ENCODE measurements around the gene ZNF619. TPM values are rescaled to one million over a fixed set of nuclear protein-coding genes. Genes with fewer than 3 reads are reported as not detected.

ZNF619 gene
- total RNA-seq, 1 experiment from 2014 or later: 8.3 TPM

DNA sequence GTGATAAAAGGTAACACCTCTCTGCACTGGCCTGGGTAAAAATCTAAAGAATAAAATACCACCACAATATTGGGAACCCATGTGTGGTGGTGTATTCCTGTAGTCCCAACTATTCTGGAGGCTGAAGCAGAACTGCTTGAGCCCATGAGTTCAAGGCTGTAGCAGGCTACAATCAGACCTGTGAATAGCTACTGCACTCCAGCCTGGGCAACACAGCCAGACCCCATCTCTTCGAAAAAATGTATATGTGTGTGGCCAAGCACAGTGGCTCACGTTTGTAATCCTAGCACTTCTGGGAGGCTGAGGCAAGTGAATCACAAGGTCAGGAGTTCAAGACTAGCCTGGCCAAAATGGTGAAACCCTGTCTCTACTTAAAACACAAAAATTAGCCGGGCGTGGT lies 21.6 kb upstream of the ZNF619 start:
- Mint-ChIP-seq H3K9me3 (ENCODE audit: unreplicated experiment) (no peaks in the 10 kb centered on the region), H3K27me3 (ENCODE audit: insufficient read depth, unreplicated experiment) (no peaks in the 10 kb centered on the region), H3K27ac (ENCODE audit: low read depth, unreplicated experiment) (no peak overlapping the region), H3K36me3 (ENCODE audit: insufficient read depth, unreplicated experiment) (peaks cover 43% of the 10 kb centered on the region), H3K4me3 (ENCODE audit: unreplicated experiment) (peak overlapping the region; percentile 94), H3K4me1 (ENCODE audit: insufficient read depth, unreplicated experiment) (peaks cover 13% of the 10 kb centered on the region)
- ChIA-PET CTCF (interaction anchor here (5.2 kb wide), 1 partner anchor 127 kb away, joined by 38 read pairs; no protein-coding TSS in a partner anchor), POLR2A (interaction anchor here (3.9 to 4.1 kb wide), 2 partner anchors 50 to 70 kb away, joined by 32 to 36 read pairs; partner anchors contain the start of genes ZNF620 and ZNF621)
- intact Hi-C loops (cut with micrococcal nuclease): no loop called here
- no peak for DNase-seq (ENCODE audit: unreplicated experiment)
- TF ChIP-seq CTCF (IDR thresholded peaks at IDR 0.05; ENCODE audit: unreplicated experiment): no peak
- BruUV-seq (replicated peaks): no TSS peak

- no peaks in the 10 kb centered on the region for H3K27me3 Mint-ChIP-seq (ENCODE audit: insufficient read depth, unreplicated experiment)
- no peaks in the 10 kb centered on the region for H3K9me3 Mint-ChIP-seq (ENCODE audit: unreplicated experiment)
- H3K4me3 Mint-ChIP-seq (ENCODE audit: unreplicated experiment): peak overlapping the region; percentile 94
- no peak for TF ChIP-seq CTCF (IDR thresholded peaks at IDR 0.05; ENCODE audit: unreplicated experiment)
- DNase-seq (ENCODE audit: unreplicated experiment): no peak
- BruUV-seq (replicated peaks): TSS peak; percentile 89
- peaks cover 53% of the 10 kb centered on the region for H3K36me3 Mint-ChIP-seq (ENCODE audit: insufficient read depth, unreplicated experiment)
- POLR2A ChIA-PET: interaction anchor here (0.6 to 3.6 kb wide), 27 partner anchors 10 to 1563 kb away, joined by 3 to 41 read pairs (median 4); partner anchors contain the start of genes RPSA, ZNF619, ZNF620 and ZNF621
- peak overlapping the region; percentile 99 for H3K27ac Mint-ChIP-seq (ENCODE audit: low read depth, unreplicated experiment)
- CTCF ChIA-PET: interaction anchor here (0.8 to 1.6 kb wide), 4 partner anchors 22 to 743 kb away, joined by 4 to 5 read pairs (median 4); partner anchors contain the start of gene CTNNB1
- H3K4me1 Mint-ChIP-seq (ENCODE audit: insufficient read depth, unreplicated experiment): peaks cover 13% of the 10 kb centered on the region
- intact Hi-C loops (cut with micrococcal nuclease): no loop called here
Measured at GRCh38 chr3:40456279-40456939, 20.5 kb upstream of the ZNF619 start.

DNA sequence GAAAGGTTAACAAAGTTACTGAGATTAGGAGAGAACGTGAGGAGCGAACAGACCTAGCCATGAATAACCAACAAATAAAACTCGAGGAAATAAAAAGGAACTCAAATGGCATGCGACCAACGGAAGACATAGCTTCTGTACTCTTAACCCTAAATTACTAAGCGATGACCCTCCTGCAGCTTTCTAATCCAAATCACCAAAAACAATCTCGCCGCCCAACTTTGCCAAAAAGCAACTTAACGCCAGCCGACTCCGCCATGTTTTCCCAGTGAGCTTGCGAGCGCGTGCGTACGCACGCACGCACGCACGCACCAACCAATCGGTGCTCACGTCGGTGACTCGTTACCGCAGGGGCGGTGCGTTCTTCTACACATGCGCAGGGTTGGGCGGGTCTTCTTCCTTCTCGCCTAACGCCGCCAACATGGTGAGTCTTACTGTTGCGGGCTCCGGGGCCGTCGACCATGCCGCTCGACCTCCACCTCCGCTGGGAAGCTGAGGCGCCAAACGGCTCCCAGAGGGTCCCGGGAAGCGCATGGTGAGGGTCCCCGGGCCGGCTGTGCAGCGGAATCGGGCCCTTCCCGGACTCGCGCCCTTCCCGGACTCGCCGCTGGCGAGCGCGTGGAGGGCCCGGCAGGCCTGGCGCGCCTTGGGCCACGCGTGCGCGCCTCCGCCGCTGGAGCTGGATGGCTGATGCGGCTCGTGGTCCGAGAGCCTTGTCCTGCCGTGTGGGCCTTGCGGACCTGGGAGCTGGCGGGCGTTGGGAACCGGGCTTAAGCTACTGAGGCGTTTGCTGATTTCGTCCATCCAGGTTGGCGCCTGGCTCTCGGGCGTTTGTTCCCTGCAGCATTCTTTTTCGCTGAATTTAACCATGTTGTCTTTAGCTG lies 19.7 kb upstream of the ZNF619 start, which contains the start of gene RPL14:
RPL14 (plus strand) TSS at position 400 of the 884 bp plus-strand sequence; CDS start at position 533, 133 bp downstream.
- H3K4me1 Mint-ChIP-seq (ENCODE audit: insufficient read depth, unreplicated experiment): peaks cover 10% of the 10 kb centered on the region
- CTCF ChIA-PET: interaction anchor here (0.6 to 1.6 kb wide), 8 partner anchors 21 to 742 kb away, joined by 3 to 5 read pairs (median 4); partner anchors contain the start of gene CTNNB1
- H3K27ac Mint-ChIP-seq (ENCODE audit: low read depth, unreplicated experiment): peak within 1 kb of the TSS; percentile 99
- peaks cover 61% of the 10 kb centered on the region for H3K36me3 Mint-ChIP-seq (ENCODE audit: insufficient read depth, unreplicated experiment)
- intact Hi-C loops (cut with micrococcal nuclease): no loop called here
- DNase-seq (ENCODE audit: unreplicated experiment): peak; percentile 96
- POLR2A ChIA-PET: interaction anchor here (0.6 to 3.6 kb wide), 34 partner anchors 9 to 1605 kb away, joined by 3 to 41 read pairs (median 4); partner anchors contain the start of genes RPSA, ZNF619, ZNF620 and ZNF621
- no peaks in the 10 kb centered on the region for H3K9me3 Mint-ChIP-seq (ENCODE audit: unreplicated experiment)
- TF ChIP-seq CTCF (IDR thresholded peaks at IDR 0.05; ENCODE audit: unreplicated experiment): no peak
- H3K27me3 Mint-ChIP-seq (ENCODE audit: insufficient read depth, unreplicated experiment): no peaks in the 10 kb centered on the region
- peak within 1 kb of the TSS; percentile 94 for H3K4me3 Mint-ChIP-seq (ENCODE audit: unreplicated experiment)
- no TSS peak for BruUV-seq (replicated peaks)
